Hepatocyte (in vitro differentiated cells): Measurements from ENCODE around the gene BIN2. TPM values are rescaled to one million over a fixed set of nuclear protein-coding genes. Genes with fewer than 3 reads are reported as not detected.
"Not testable (repeated sequence)": the region's sequence is repeated elsewhere in the genome, so short reads cannot be mapped to it uniquely, and the experiment has no call there.

ENCODE experiments used
- DNase-seq: peaks from one replicate; pipeline ENCODE4 v3.0.0-alpha.2; 2016; ENCODE audit warnings: low spot score
- H2AFZ ChIP-seq: fragments of 200-600 bp; sonication (generic); 2 replicates; pipeline ENCODE4 v1.6.0; 2016; ENCODE audit warnings: antibody characterized with exemption, mild to moderate bottlenecking
- H3K27ac ChIP-seq: fragments of 200-600 bp; sonication (generic); 2 replicates; pipeline ENCODE4 v1.5.1; 2016; ENCODE audit warnings: mild to moderate bottlenecking
- H3K27me3 ChIP-seq: fragments of 200-600 bp; sonication (generic); 2 replicates; pipeline ENCODE4 v1.6.1; 2016
- H3K36me3 ChIP-seq: fragments of 200-600 bp; sonication (generic); replicated peaks from 2 replicates; pipeline ENCODE4 v1.5.1; 2016; ENCODE audit warnings: low read depth; ENCODE audit not compliant: insufficient read depth
- H3K4me1 ChIP-seq: fragments of 200-600 bp; sonication (generic); 2 replicates; pipeline ENCODE4 v1.5.1; 2016; ENCODE audit warnings: mild to moderate bottlenecking, moderate library complexity; ENCODE audit not compliant: insufficient read depth
- H3K4me2 ChIP-seq: fragments of 200-600 bp; sonication (generic); 2 replicates; pipeline ENCODE4 v1.6.0; 2016
- H3K4me3 ChIP-seq: fragments of 200-600 bp; sonication (generic); 2 replicates; pipeline ENCODE4 v1.5.1; 2016; ENCODE audit warnings: mild to moderate bottlenecking
- H3K79me2 ChIP-seq: fragments of 200-600 bp; sonication (generic); 2 replicates; pipeline ENCODE4 v1.6.0; 2017; ENCODE audit warnings: mild to moderate bottlenecking
- H3K9me2 ChIP-seq: fragments of 200-600 bp; sonication (generic); replicated peaks from 2 replicates; pipeline ENCODE4 v1.6.0; 2017; ENCODE audit warnings: mild to moderate bottlenecking; ENCODE audit not compliant: insufficient read depth
- H3K9me3 ChIP-seq: fragments of 200-600 bp; sonication (generic); 2 replicates; pipeline ENCODE4 v1.5.1; 2016; ENCODE audit warnings: low read depth, mild to moderate bottlenecking
- H4K20me1 ChIP-seq: fragments of 200-600 bp; sonication (generic); 2 replicates; pipeline ENCODE4 v1.6.0; 2016; ENCODE audit warnings: mild to moderate bottlenecking; ENCODE audit not compliant: insufficient read depth, poor library complexity, severe bottlenecking
- EZH2 ChIP-seq: fragments of 200-600 bp; sonication (generic); IDR thresholded peaks from 2 replicates; pipeline ENCODE4 v1.6.1; 2016; ENCODE audit warnings: antibody characterized with exemption, mild to moderate bottlenecking, borderline replicate concordance
- EZH2phosphoT487 ChIP-seq: fragments of 200-600 bp; sonication (generic); IDR thresholded peaks from one replicate; pipeline ENCODE4 v1.6.1; 2018; ENCODE audit warnings: antibody characterized with exemption, mild to moderate bottlenecking, low read depth, moderate library complexity; ENCODE audit not compliant: unreplicated experiment, severe bottlenecking
- WGBS: methylation state at CpG from one replicate; pipeline ENCODE4 v1.1.6; 2016; ENCODE audit warnings: low lambda C conversion rate; ENCODE audit errors: missing lambda C conversion rate; 5-methylcytosine and 5-hydroxymethylcytosine counted together
- polyA plus RNA-seq: library from polyadenylated mRNA; unstranded; fragments of >200 nt; fragmentation: Nextera tagmentation; extraction: Ambion mirVana; gene quantifications from 2 replicates; pipeline ENCODE4 v1.2.1, GENCODE V29; 2016
- total RNA-seq: library from RNA; depleted of rRNA; stranded (reverse); fragments of >200 nt; gene quantifications from 2 replicates; pipeline ENCODE4 v1.2.3, GENCODE V29; 2014
- TF ChIP-seq, protein P1 (sequence below): fragments of 200-600 bp; sonication (generic); IDR thresholded peaks from 2 replicates; pipeline ENCODE4 v1.5.1; 2016; ENCODE audit warnings: antibody characterized with exemption, mild to moderate bottlenecking; ENCODE audit not compliant: poor library complexity

The BIN2 gene
- total and polyA plus RNA-seq, 2 experiments from 2014 or later = 0.07 TPM; not detected in 1

GRCh38 chr12:51341251-51342007 lies 17.5 kb upstream of the BIN2 start:
- Histone ChIP-seq H4K20me1 (no peaks in the 10 kb centered on the region), H3K9me3 (no peaks in the 10 kb centered on the region), H3K79me2 (no peaks in the 10 kb centered on the region), H3K4me3 (no peak overlapping the region), H3K27me3 (no peaks in the 10 kb centered on the region), H3K36me3 (no peaks in the 10 kb centered on the region), H3K27ac (no peak overlapping the region), H3K9me2 (no peaks in the 10 kb centered on the region), H3K4me2 (peak overlapping the region; percentile 77), H2AFZ (peak overlapping the region; percentile 73), H3K4me1 (no peaks in the 10 kb centered on the region)
- 34% methylated on average over 9 of the region's 9 CpGs for WGBS
- TF ChIP-seq, protein P1, sequence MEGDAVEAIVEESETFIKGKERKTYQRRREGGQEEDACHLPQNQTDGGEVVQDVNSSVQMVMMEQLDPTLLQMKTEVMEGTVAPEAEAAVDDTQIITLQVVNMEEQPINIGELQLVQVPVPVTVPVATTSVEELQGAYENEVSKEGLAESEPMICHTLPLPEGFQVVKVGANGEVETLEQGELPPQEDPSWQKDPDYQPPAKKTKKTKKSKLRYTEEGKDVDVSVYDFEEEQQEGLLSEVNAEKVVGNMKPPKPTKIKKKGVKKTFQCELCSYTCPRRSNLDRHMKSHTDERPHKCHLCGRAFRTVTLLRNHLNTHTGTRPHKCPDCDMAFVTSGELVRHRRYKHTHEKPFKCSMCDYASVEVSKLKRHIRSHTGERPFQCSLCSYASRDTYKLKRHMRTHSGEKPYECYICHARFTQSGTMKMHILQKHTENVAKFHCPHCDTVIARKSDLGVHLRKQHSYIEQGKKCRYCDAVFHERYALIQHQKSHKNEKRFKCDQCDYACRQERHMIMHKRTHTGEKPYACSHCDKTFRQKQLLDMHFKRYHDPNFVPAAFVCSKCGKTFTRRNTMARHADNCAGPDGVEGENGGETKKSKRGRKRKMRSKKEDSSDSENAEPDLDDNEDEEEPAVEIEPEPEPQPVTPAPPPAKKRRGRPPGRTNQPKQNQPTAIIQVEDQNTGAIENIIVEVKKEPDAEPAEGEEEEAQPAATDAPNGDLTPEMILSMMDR = peak; percentile 97
- TF ChIP-seq EZH2phosphoT487 = no peak
- TF ChIP-seq EZH2 = no peak
- DNase-seq = peak; percentile 81

GRCh38 chr12:51339750-51340149 lies 15.8 kb upstream of the BIN2 start:
- H3K4me1 ChIP-seq = no peaks in the 10 kb centered on the region
- no peak overlapping the region for H2AFZ ChIP-seq
- H3K4me3 ChIP-seq = no peak overlapping the region
- no peaks in the 10 kb centered on the region for H3K27me3 ChIP-seq
- H3K79me2 ChIP-seq = no peaks in the 10 kb centered on the region
- no peak overlapping the region for H3K4me2 ChIP-seq
- no peak overlapping the region for H3K27ac ChIP-seq
- H3K9me3 ChIP-seq = no peaks in the 10 kb centered on the region
- no peaks in the 10 kb centered on the region for H4K20me1 ChIP-seq
- no peak for DNase-seq
- no peaks in the 10 kb centered on the region for H3K36me3 ChIP-seq
- no peaks in the 10 kb centered on the region for H3K9me2 ChIP-seq
- 86% methylated on average over 6 of the region's 6 CpGs for WGBS
- TF ChIP-seq, protein P1 = no peak
- TF ChIP-seq EZH2 (no peak), EZH2phosphoT487 (no peak)

GRCh38 chr12:51337336-51337735 lies 13.4 kb upstream of the BIN2 start:
- H4K20me1 ChIP-seq, DNase-seq, H3K9me2 ChIP-seq, H3K27ac ChIP-seq, H3K9me3 ChIP-seq, H3K4me3 ChIP-seq, H3K27me3 ChIP-seq, H3K79me2 ChIP-seq, H3K4me1 ChIP-seq, H2AFZ ChIP-seq, H3K4me2 ChIP-seq, H3K36me3 ChIP-seq: not testable (repeated sequence)

DNA sequence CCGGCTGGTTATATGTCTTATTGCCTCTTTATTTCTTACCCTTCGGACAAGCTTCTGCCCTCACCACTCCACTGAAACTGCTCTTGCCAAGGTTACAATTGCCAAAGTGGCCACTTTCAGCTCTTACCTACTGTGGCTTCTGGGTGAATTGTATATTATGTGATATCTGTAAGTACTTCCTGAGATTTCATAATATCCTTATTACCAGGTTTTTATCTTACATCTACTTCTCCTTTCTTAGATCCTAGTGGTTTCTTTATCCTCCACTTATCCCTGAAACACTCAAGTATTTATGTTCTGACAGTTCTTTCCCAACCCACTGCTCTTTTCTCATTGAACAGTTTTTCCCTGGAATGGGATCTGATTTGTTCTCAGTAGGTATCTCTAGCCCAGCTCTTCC lies 12.0 kb upstream of the BIN2 start:
- no peak overlapping the region for H3K27ac ChIP-seq
- no peak overlapping the region for H3K4me2 ChIP-seq
- no peak for DNase-seq
- H3K9me2 ChIP-seq = no peaks in the 10 kb centered on the region
- H4K20me1 ChIP-seq = no peaks in the 10 kb centered on the region
- no peak overlapping the region for H3K4me3 ChIP-seq
- no peaks in the 10 kb centered on the region for H3K9me3 ChIP-seq
- no peaks in the 10 kb centered on the region for H3K27me3 ChIP-seq
- H3K4me1 ChIP-seq = no peaks in the 10 kb centered on the region
- TF ChIP-seq EZH2phosphoT487 (no peak), EZH2 (no peak)
- TF ChIP-seq, protein P1 = no peak
- no peak overlapping the region for H2AFZ ChIP-seq
- H3K79me2 ChIP-seq = no peaks in the 10 kb centered on the region
- WGBS = 86% methylated on average over 2 of the region's 2 CpGs
- H3K36me3 ChIP-seq = no peaks in the 10 kb centered on the region
